GM19467 (cell line): ENCODE results near the gene RNPEP.
"Not testable (repeated sequence)": the region's sequence is repeated elsewhere in the genome, so short reads cannot be mapped to it uniquely, and the experiment has no call there.

ENCODE experiments used
- ATAC-seq: cut with Tn5 transposase; IDR thresholded peaks from one replicate; pipeline ENCODE4 v1.9.1; 2021; ENCODE audit warnings: mild to moderate bottlenecking, moderate library complexity; ENCODE audit not compliant: unreplicated experiment

RNPEP gene

DNA sequence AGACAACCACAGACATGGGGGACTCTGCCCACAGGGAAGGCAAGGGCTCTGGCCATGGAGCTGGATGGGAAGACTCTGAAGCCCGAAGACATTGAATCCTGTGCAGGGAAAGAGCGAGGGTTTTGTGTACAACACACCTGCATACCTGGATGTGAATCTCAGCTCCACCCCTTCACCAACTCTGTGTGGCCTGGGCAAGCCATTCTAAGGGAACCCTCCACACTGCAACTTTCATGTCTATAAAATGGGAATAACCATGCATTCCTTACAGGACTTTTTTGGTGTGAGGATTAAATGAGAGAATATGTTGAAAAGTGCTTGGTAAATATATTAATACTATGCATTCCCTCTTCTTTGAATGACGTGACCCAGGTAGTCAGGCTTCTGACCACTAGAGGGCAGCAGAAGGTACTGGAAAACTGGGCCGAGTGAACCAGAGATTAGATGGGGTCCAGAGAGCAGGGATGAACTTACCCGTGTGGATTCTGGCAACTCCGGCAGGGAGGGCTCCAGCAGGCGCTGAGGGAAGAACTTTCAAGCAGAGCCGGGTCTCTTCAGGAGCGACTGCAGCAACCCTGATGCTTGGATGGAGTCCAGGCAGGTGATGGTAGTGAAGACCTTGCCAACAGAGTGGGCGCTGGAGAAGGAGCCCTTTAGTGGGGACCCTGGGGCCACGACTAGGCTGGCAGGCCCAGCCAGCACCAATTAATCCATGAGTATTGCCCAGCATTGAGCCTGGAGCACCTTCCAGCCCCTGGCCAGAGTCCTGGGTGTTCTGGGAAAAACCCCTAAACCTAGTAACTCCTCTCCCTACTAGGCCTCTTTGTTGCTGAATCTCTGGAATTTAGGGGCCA is 27.1 kb downstream of the RNPEP start:
- ATAC-seq = no peak

DNA sequence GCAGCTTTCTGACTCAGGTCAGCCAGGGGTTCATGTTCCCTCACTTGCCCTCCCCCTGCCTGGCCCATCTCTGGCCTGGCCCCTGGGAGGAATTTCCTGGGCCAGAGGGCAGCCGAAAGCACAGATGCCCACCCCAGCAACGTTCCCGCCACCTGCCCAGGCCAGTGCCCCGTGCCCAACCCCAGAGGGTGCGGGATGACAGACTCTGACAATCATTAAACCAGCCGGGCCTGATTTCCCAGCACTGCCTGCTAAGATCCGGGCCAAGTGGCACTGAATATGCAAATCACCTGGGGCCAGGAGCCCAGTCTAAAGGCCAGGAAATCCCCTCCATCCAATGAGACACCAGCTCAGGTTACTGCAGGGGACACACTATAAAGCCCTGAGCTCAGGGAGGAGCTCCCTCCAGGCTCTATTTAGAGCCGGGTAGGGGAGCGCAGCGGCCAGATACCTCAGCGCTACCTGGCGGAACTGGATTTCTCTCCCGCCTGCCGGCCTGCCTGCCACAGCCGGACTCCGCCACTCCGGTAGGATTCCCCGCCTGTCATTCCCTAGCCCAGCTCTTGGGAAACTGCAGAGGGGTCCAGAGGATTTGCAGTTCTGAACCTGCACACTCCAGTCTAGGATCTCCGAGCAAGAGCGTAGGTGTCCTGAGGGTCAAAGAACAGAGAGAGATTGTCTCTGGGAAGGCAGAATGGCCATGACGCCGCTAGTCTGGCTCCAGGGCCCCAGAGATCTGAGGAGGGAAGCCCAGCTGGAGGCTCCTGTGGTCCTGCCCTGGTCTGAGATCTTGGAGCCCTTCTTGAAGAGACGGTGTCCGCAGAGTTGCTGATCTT is 27.9 kb downstream of the RNPEP start, which contains the start of gene ELF3:
TSS of gene ELF3 (plus strand) at position 408 of the 836 bp plus-strand sequence. CDS start 550 bp downstream, outside the sequence.
- ATAC-seq = peak; percentile 85

DNA sequence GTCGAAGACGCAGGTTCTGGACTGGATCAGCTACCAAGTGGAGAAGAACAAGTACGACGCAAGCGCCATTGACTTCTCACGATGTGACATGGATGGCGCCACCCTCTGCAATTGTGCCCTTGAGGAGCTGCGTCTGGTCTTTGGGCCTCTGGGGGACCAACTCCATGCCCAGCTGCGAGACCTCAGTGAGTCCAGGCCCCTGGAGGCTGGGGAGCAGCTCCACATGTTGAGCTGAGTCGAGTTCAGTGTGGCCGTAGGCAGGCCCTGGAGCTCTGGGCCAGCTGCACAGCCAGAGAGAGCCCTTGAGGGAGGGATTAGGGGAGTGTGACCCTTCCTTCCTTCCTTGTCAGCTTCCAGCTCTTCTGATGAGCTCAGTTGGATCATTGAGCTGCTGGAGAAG is 29.5 kb downstream of the RNPEP start:
- no peak for ATAC-seq

DNA sequence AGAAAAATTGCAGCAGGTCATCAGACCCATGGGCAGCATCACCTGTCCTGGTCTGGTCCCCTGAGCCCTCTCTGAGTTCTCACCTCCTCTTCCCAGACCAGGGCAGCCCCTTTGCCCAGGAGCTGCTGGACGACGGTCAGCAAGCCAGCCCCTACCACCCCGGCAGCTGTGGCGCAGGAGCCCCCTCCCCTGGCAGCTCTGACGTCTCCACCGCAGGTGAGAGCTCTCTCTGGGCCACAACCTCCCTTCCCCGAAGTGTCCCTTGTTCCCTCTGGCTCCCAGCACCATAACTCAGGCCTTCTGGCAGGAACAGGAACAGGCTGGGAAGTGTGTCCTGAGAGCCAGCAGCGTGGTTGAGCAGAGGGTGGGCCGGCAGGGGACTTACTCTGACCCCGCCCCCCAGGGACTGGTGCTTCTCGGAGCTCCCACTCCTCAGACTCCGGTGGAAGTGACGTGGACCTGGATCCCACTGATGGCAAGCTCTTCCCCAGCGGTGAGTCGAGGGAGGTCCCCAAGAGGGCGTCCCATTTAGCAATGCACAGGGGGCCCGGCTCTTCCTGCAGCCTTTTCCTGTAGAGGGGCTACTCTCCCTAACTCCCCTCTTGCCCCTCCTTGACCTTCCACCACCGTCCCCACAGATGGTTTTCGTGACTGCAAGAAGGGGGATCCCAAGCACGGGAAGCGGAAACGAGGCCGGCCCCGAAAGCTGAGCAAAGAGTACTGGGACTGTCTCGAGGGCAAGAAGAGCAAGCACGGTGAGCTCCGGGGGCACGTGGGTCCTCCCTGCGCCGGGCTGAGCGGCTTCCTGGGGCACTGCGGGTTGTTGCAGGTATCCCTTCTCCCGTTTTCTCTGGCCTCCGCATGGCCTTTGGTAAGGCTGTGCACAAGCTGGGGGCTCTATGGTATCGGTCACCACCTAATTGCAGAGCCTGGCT is 30.4 kb downstream of the RNPEP start:
- no peak for ATAC-seq

DNA sequence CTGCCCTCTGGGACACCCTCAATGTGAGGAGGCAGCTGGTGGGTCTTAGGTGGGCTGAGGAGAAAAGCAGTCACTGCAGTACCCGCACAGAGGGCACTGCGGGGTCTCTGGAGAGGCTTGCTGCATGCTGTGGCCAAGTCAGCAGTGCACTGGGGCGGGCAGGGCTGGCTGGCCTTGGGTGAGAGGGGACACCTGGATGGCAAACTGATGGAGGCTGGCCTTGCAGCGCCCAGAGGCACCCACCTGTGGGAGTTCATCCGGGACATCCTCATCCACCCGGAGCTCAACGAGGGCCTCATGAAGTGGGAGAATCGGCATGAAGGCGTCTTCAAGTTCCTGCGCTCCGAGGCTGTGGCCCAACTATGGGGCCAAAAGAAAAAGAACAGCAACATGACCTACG is 31.2 kb downstream of the RNPEP start:
- no peak for ATAC-seq

DNA sequence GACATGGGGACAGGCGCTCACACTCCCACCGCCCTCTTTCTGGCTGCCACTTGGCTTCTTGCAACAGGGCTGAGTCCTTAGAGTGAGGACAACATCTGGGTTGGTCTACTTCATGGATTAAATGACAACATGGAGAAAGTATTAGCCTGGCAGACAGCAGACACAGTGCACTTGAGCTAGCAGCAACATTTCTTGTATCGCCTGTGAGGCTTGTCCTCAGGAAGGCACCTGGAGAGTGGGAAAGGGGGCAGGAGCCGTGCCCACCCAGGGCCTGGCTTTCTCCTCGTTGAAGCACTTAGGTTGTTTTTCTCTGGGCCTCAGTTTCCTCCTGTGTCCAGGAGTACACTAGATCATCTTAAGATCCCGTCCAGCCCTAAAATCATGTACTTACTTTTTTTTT is 31.6 kb downstream of the RNPEP start:
- no peak for ATAC-seq

DNA sequence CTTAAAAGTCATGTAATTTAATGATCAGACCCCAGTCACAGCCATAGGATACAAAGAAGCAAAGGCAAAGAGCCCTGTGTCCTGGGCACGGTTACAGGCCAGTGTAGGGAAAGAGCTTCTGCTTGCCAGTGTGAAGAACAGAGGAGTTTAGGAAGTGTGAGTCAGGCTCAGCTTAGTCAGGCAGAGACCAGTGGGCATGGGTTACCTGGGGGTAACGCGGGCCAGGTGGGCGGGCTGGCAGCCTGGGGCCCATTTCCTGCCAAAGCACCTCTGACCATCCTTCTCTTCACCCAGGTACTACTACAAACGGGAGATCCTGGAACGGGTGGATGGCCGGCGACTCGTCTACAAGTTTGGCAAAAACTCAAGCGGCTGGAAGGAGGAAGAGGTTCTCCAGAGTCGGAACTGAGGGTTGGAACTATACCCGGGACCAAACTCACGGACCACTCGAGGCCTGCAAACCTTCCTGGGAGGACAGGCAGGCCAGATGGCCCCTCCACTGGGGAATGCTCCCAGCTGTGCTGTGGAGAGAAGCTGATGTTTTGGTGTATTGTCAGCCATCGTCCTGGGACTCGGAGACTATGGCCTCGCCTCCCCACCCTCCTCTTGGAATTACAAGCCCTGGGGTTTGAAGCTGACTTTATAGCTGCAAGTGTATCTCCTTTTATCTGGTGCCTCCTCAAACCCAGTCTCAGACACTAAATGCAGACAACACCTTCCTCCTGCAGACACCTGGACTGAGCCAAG is 32.6 kb downstream of the RNPEP start:
- no peak for ATAC-seq

DNA sequence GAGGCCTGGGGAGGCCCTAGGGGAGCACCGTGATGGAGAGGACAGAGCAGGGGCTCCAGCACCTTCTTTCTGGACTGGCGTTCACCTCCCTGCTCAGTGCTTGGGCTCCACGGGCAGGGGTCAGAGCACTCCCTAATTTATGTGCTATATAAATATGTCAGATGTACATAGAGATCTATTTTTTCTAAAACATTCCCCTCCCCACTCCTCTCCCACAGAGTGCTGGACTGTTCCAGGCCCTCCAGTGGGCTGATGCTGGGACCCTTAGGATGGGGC is 33.2 kb downstream of the RNPEP start:
- ATAC-seq = no peak

DNA sequence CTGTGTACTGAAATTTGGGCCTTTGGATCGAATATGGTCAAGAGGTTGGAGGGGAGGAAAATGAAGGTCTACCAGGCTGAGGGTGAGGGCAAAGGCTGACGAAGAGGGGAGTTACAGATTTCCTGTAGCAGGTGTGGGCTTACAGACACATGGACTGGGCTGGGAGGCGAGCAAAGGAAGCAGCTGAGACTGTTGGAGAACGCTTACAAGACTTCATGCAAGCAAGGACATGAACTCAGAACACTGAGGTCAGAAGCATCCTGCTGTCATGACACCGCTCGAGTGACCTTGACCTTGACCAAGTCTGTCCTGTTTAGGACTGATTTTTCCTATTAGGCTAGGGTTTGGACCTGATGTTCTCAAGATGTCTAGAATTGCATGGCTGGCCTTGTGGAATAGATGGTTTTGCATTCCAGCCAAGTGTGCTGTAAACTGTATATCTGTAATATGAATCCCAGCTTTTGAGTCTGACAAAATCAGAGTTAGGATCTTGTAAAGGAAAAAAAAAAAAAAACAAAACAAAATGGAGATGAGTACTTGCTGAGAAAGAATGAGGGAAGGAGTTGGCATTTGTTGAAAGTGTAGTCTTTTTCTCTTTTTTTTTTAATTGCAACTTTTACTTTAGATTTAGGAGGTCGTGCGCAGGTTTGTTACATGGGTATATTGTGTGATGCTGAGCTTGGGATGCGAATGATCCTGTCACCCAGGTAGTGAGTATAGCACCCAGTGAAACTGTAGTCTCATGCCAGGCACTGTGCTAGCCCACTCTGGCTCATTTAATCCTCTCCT is 33.8 kb downstream of the RNPEP start:
- ATAC-seq = no peak

DNA sequence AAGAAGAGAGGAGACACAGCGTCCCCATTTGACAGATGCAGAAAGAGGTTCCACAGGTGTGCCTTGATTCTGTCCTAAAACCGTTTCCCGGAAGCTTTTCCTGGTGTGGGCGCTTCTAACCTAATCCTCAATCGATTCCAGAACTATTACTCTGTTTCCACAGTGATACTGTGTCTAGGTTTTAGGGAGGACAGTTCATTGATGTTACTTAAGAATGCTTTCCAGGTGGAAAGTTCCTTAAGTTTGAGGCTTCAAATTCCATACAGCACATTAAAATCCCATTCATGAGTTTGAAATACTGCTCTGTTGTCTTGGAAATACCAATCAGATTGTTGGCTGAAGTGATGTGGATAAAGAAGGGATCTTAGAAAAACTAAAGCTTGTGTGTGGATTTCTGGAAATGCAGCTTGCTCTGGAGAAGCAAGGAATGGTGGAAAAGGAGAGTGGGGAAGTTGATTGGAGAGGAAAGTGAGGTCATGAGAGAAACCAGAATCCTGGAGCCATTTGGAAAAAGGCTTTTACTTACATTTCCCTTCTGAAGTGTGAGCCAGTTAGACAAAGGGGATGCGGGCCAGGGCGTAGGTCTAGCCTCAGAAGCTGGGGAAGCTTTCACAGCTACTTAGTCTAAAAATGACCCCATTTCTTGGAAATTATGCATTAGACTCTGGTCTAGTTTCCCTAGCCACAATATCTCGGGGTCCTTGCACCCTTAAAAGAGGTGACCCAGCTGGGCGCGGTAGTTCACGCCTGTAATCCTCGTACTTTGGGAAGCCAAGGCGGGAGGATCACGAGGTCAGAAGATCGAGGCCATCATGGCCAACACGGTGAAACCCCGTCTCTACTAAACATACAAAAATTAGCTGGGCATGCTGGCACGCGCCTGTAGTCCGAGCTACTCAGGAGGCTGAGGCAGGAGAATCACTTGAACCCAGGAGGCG is 34.6 kb downstream of the RNPEP start:
- no peak for ATAC-seq

DNA sequence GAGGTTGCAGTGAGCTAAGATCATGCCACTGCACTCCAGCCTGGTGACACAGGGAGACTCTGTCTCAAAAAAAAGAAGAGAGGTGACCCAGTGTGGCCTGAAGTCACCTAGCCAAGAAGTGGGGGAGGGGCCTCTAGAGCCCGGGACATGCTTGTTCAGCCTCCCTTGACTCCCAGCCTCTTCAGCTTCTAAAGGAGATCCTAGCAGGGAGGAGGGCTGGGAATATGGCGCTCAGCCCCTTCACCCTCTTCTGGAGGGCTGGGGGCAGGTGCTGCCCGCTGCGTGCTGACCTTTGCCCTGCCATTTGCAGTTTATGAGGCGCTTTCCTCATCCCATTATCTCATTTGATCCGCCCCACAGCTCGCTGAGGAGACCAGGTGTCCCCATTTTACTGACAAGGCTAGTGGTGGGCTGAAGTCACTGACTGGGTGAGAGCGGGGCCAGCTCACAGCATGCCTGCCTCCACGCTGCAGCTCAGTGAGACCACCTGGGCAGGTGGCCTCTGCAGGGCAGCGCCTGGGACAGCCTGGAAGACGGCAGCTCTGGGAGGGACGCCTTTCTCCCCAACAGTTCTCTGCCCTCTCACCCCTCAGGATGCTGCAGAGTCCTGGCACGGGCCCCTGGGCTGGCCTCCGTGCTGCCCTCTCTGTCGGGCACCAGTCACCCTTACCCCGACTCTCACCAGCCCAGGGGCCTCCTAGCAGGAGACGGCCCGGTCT is 35.5 kb downstream of the RNPEP start:
- ATAC-seq = no peak

DNA sequence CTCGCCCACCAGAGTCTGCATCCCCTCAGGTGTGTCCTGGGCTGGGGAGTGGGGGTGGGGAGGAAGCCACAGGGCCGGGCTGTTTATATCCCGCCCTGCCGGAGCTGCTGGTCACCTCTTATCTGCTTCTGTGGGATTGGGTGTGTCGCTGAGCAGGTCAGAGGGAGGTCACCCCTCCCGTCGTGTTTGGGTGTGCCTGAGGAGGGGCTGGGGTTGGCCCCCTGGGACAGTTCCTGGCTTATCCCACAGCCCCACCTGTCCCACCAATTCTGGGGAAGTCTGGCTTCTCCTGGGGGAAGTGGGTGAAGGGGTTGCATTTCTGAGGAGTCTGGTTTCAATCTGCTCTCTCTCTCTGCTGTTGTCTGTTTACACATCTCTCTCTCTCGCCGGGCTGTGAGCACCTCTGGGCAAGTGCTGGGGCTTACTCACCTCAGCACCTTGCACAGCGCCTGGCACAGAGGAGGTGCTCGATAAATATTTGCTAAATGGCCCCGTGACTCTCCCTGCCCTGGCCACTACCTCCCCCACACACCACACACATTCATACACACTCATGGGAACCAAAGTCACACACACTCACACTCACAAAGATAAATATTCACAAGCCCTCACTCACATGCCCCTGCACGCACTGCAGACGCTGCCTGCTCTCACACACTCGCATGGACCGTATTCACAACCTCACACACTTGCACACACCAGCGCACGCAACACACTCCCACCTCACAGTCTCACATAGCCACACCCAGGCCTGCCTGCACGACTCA is 36.2 kb downstream of the RNPEP start:
- no peak for ATAC-seq

DNA sequence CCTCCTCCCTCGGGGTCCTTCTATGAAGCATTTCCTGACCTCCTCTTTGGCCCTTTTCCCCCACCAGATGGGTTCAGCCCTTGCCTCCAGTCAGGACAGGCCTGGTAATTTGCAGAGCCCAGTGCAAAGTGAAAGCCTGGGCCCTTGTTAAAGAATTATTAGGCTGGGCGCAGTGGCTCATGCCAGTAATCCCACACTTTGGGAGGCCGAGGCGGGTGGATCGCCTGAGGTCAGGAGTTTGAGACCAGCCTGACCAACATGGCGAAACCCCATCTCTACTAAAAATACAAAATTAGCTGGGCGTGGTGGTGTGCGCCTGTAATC is 36.7 kb downstream of the RNPEP start:
- ATAC-seq = not testable (repeated sequence)

DNA sequence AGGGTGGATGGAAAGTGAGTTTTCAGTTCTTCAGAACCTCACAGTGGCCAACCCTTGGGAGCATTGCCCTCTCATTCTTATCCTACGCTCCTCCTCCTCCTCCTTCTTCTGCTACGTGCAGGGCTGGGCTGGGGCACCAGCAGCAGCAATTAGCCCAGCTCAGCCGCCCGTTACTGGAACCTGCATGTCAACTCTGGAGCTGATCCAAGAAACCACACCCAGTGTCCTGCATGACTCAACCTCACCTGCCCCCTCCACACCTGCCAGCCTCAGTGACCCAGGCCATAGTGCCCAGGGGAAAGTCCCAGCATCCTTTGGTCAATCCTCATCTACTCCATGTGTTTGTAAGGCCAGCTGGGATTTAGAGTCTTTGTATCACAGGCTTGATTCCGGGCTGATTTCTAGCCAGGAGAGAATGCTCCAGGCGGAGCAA is 40.6 kb downstream of the RNPEP start:
- ATAC-seq = no peak

DNA sequence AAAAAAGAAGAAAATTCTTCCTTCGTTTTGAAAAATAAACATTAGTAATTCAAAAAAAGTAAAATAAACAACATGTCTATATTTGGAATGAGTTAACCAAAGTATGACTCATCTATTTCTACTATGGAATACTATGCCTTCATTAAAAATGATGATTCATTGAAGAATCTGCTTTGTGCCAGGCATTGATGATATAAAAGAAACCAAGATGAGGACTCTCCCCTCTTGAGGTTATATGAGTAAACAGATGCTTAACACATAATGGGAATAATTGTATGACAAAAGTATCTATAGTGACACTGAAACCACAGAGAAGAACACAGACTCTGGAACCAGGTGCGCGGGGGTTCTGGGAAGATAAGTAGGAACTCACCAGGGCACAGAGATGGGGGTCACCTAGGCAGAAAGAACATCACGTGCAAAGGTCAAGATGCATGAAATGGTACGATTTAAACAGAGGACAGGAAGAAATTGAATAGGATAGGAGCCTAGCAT is 46.8 kb downstream of the RNPEP start:
- no peak for ATAC-seq

DNA sequence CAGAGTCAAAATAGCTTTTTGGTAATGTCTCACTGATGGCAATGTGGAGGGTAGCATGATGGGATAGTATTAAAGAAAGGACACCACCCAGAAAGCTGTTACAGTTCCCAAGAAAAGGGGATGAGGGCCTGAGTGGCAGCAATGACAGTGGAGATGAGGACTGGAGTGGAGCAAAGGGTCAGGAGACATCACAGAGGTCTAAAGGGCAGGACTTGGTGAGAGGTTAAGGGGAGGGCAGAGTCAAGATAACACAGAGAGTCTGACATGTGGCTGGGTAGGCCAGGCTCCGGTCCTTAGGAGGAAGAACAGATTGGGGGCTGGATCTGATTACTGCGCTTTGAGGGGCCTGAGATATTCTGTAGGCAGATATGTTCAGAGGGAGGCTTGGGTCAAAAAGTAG is 47.3 kb downstream of the RNPEP start:
- no peak for ATAC-seq

DNA sequence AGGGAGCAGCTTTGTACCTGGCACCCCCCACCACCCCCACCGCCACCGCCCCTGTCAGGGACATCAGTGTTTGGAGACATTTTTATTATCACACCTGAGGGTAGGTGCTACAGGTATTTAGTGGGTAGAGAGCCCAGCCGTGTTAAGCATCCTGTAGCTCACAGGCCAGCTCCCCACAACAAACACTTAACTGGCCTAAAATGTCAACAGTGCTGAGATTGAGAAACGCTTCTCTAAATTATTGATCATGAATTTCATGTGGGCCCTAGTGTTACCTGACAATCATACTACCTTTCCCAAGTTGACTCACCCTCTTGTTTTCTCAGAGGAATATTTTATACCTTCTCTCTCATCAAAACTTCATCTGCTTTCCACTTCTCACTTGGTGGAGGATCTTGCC is 49.3 kb downstream of the RNPEP start:
- no peak for ATAC-seq
